DOHH2 (cell line): Measurements from ENCODE around the gene ABCC9.

ENCODE experiments used
- CTCF ChIP-seq: fragments of 200-600 bp; sonication (generic); IDR thresholded peaks from one replicate; pipeline ENCODE4 v1.5.1; 2014; ENCODE audit warnings: antibody characterized with exemption, mild to moderate bottlenecking, low read depth, low read length; ENCODE audit not compliant: poor library complexity, severe bottlenecking
- EZH2phosphoT487 ChIP-seq: fragments of 200-600 bp; sonication (generic); IDR thresholded peaks from 2 replicates; pipeline ENCODE4 v1.6.1; 2017; ENCODE audit warnings: borderline replicate concordance, mild to moderate bottlenecking, antibody characterized with exemption, low read length, moderate library complexity, mixed read lengths

DNA sequence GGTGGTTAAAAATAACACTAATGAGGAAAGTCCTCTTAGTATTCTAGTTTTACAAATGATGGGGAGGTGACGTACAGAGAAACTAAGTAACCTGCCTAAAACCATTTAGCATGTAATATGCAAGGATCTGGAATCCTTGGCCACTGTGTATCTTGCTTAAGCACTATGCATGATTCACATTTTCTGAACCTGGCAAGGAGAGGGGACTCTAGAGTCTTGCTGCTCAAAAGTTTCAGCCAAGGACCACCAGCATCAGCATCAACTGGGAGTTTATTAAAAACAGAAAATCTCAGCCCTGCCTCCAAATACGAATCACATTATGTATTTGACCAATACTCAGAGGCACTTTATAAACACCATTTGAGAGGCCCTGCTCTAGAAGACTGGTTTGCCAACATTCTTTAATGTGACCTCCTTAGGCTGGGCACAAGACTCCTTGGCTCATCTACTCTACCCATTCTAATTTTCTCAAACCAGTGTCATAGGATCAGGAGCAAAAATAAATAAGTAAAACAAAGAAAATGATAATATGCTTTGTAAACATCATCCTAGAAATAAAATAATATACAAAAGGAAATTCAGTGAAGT lies 52.9 kb downstream of the ABCC9 start:
- TF ChIP-seq CTCF (no peak), EZH2phosphoT487 (no peak)
